ENCODE measurements around the gene DMBT1.

DMBT1 gene

DNA sequence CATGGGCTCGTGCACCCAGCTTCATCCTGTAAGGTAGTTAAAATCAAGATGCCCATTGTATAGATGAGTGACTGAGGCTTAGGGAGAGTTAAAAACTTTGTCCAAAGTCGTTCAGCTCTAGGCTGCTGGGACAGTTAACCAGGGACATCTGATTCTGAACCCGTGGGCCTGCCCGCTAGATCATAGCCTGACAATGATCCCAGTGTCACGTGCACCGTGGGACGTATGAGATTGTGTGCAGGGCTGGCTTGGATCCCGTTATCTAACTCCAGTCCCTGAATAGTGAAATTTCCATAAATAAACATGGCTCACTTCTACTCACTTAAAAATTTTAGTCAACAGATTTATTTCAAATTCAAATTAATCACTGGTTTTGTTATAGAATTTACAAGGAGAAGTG is 114.2 kb downstream of the DMBT1 start:
- no peak for DNase-seq

DNA sequence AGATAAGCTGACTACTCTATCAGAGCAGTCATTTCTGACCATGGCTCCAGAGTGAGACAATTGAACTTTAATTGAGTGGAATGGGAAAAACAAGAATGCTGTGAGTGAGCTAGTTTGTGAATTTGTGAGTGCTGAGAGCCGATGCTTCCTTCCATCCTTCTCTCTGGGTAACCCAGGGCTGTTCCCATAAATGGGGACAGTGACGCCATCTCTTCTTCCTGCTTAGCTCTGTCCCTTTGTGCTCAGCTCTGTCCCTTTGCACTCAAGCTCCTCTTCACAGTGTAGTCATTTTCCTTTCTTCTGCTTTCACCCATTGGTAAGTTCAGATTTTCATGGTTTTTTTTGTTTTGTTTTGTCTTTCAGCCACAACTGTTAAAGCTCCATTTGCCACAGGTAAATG is 114.7 kb downstream of the DMBT1 start:
- DNase-seq: no peak

DNA sequence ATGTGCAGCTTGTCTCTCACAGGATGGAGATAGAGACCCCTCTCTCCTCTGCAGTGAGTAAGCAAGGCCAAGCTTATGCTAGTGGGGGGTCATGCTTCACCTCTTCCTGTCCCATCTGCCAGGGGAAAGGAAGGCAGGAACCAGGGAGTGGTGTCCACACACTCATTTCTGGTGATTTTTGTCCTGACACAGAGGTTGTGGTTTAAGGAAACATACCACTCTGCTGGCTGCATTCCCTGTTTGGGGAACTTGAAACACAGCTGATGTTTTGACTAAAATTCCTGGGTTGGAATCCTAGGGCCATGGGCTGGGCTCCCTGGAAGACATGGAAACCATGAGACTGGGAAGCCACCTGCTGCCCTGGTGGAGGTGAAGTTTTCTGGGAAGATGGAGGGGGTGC is 117.7 kb downstream of the DMBT1 start:
- no peak for DNase-seq

DNA sequence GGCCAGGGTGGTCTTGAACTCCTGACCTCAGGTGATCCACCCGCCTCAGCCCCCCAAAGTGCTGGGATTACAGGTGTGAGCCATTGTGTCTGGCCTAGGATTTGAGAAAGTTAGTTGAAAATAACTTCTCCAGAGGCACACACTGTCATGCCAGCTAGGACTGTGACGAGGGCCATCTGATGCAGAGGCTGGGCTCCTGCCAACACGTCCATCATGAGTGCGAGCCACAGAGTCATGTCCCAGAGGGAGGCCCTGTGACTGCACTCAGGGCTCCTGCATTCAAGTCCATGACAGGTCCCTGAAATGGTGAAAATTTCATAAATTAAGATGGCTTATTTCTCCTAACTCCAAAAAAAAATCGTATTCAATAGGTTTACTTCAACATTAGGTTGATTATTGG is 122.0 kb downstream of the DMBT1 start:
- DNase-seq: no peak

DNA sequence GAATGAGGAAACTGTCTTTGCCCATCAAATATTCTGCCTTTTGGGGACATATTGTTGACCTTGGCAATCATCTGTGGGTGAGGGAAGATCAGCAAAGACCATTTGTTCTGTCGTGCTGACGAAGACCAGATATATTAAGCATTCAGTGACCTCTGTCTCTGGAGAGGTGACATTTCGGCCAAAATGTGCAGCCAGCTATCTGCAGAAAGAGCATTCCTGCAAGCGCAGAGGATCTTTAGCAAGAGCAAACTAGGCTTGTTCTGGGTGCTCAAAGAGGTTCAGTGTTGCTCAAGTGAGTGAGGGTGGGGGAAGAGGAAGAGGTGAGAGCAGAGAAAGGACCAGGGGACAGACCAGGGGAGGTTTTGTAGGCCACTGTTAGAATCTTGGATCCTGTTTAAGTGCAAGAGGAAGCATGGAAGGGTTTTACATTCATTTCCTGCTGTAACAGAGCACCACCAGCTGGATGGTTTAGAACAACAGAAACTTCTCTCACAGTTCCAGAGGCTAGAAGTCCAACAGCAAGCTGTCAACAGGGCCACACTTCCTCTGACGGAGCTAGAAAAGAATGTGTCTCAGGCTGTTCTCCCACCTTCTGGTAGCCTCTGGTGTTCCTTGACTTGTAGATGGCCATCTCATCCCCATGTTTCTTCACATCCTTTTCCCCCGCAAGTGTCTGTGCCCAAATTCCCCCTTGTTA is 127.9 kb downstream of the DMBT1 start:
- no peak for DNase-seq

DNA sequence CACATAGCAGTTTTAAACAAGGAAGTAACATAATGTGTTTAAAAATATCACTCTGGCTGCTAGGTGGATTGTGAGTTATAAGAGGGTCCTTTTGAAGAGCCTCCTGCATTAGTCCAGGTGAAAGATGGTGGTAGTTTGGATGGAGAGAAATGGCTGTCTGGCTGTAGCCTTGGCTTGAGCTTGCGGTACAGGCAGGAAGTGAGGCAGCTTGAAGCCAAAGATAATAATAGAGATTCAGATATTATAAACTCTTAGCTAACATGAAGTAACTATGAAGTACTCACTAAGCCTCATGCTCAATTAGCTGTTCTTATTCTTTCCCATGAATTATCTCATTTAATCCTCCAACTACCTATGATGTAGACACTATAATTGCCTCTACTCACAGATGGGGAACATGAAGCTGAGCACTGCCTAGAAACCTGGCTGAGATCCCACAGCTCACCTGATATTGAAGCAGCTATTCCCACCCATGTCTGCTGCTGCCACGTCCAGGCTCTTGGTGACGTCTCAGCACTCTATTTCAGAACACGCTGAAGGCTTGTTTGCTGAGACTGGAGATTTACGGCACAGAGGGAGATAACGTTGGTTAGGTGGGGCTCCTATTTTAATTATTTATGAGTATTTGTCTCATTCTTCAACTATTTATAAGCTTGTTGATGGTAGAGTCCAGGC is 128.7 kb downstream of the DMBT1 start:
- DNase-seq: no peak

DNA sequence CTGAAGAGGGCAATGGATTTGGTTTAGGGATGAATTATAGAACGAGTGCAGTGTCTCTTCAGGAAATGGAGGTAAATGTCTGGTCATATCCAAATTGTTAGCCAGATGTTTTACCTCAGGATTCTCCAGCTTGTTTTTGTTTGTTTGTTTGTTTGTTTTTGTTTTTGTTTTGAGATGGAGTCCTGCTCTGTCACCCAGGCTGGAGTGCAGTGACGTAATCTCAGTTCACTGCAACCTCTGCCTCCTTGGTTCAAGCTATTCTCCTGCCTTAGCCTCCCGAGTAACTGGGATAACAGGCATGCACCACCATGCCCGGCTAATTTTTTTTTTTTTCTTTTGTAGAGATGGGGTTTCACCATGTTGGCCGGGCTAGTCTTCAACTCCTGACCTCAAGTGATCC is 132.2 kb downstream of the DMBT1 start:
- no peak for DNase-seq
